Neuron (in vitro differentiated cells): Measurements from ENCODE around the gene CAMTA1.

Experiments
- H2AFZ ChIP-seq: one replicate; pipeline ENCODE4 v1.6.1; 2013; ENCODE audit warnings: low read depth, mild to moderate bottlenecking, inconsistent platforms, low read length, moderate library complexity
- H3K27me3 ChIP-seq: one replicate; pipeline ENCODE4 v1.6.1; 2013; ENCODE audit warnings: low read length; ENCODE audit not compliant: insufficient read depth
- H3K36me3 ChIP-seq: one replicate; pipeline ENCODE4 v1.6.1; 2013; ENCODE audit warnings: low read length; ENCODE audit not compliant: insufficient read depth
- H3K4me1 ChIP-seq: one replicate; pipeline ENCODE4 v1.6.1; 2013; ENCODE audit warnings: low read length; ENCODE audit not compliant: insufficient read depth
- H3K4me3 ChIP-seq: 2 replicates; pipeline ENCODE4 v1.5.1; 2013; ENCODE audit warnings: mild to moderate bottlenecking, low read length, moderate library complexity
- H3K9me3 ChIP-seq: one replicate; pipeline ENCODE4 v1.6.1; 2013; ENCODE audit warnings: low read length

The CAMTA1 gene

GRCh38 chr1:7515904-7516303, 730.6 kb downstream of the CAMTA1 start:
- no peak overlapping the region for H3K4me3 ChIP-seq
- H3K9me3 ChIP-seq = no peaks in the 10 kb centered on the region
- no peaks in the 10 kb centered on the region for H3K36me3 ChIP-seq
- no peak overlapping the region for H2AFZ ChIP-seq
- peaks cover 7% of the 10 kb centered on the region for H3K27me3 ChIP-seq
- no peaks in the 10 kb centered on the region for H3K4me1 ChIP-seq

DNA sequence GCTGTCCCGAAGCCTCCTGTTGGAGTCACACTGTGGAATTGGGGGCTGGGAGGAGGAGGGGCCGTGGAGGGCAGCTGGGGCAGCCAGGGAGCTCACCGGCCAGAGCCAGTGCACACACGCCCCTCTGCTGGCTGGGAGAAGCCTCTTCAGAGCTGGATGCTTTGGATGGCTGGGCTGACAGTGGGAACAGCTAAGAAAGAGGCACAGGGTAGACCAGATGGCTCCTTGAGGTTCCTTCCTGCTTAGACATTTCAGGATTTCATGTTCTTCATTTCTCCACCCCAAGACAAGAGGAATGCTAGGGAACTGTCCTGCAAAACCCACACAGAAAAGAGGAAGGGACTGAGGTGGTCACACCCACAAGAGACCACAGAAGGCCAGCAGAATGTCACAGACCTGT, 731.1 kb downstream of the CAMTA1 start:
- no peaks in the 10 kb centered on the region for H3K9me3 ChIP-seq
- no peaks in the 10 kb centered on the region for H3K4me1 ChIP-seq
- no peaks in the 10 kb centered on the region for H3K36me3 ChIP-seq
- H3K27me3 ChIP-seq = peaks cover 7% of the 10 kb centered on the region
- no peak overlapping the region for H2AFZ ChIP-seq
- no peak overlapping the region for H3K4me3 ChIP-seq

DNA sequence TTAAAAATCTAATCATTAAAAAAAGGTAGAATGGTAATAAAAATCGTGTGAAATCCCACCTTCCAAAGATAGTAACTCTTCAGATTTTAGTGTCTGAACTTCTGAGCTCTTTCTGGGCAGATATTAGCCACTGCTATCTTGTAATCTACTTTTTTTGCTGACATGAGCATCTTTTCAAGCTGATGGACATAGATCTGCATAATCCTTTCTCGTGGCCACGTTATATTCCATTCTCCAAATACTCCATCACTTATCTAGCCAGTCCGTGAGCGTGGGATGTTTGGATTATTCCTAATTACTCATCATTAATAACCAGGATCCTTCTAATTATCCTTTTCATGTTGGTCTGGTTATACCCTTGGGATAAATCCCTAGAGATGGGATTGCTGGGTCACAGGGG, 731.7 kb downstream of the CAMTA1 start:
- H2AFZ ChIP-seq = no peak overlapping the region
- H3K9me3 ChIP-seq = no peaks in the 10 kb centered on the region
- H3K36me3 ChIP-seq = no peaks in the 10 kb centered on the region
- no peaks in the 10 kb centered on the region for H3K4me1 ChIP-seq
- H3K27me3 ChIP-seq = peaks cover 7% of the 10 kb centered on the region
- H3K4me3 ChIP-seq = no peak overlapping the region

GRCh38 chr1:7517611-7518330, 732.5 kb downstream of the CAMTA1 start:
- Histone ChIP-seq H3K4me3 (no peak overlapping the region), H3K9me3 (no peaks in the 10 kb centered on the region), H2AFZ (no peak overlapping the region), H3K36me3 (no peaks in the 10 kb centered on the region), H3K27me3 (peaks cover 7% of the 10 kb centered on the region), H3K4me1 (no peaks in the 10 kb centered on the region)

DNA sequence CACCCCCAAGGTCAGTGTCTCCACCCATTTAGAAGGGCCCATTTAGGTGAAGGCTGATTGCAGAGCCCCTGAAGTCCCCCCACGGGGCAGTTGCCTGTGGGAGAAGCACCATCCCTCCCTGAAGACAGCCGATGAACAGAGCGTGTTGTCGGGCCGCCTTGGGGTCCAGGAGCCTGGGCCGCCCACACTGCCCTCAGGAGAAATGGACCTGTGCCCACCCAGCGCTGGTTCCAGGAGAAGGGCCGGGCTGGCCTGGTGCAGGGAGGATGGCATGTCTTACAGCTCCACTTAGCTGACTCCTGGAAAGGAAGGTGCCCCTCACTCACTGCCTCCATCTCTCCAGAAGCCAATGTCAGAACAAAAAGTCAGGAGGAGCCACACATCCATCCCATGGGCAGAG, 733.2 kb downstream of the CAMTA1 start:
- Histone ChIP-seq H3K27me3 (peaks cover 3% of the 10 kb centered on the region), H2AFZ (no peak overlapping the region), H3K4me3 (no peak overlapping the region), H3K9me3 (no peaks in the 10 kb centered on the region), H3K4me1 (no peaks in the 10 kb centered on the region), H3K36me3 (no peaks in the 10 kb centered on the region)

- H3K4me1 ChIP-seq = no peaks in the 10 kb centered on the region
- H3K4me3 ChIP-seq = no peak overlapping the region
- no peaks in the 10 kb centered on the region for H3K36me3 ChIP-seq
- no peak overlapping the region for H2AFZ ChIP-seq
- no peaks in the 10 kb centered on the region for H3K9me3 ChIP-seq
- H3K27me3 ChIP-seq = peaks cover 3% of the 10 kb centered on the region
Measured at GRCh38 chr1:7519181-7519860, 734.1 kb downstream of the CAMTA1 start.

DNA sequence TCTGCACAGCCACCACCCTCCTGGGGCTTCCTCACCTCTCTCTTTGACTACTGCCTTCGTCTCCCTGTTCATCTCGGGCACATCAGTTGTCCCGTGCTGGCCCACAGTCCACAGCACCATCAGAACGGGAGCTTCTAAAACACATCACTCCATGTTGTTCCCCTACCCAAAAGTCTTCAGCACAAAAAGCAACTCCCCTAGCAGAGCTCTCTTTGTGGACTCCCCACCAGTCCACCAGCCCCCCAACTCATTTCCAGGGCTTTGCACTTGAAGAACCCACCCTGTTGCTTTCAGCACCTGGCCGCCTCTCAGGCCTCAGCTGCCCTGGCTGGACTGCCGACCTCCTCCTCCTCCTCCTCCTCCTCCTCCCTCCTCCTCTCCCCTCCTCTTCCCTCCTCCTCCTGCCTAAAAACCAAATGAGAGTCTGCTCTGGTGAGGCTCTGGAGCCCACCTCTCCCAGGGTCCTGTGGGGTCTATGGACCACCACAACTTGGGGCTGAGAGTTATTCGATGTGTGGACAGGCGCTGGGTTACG, 734.7 kb downstream of the CAMTA1 start:
- Histone ChIP-seq H3K4me3 (no peak overlapping the region), H3K9me3 (no peaks in the 10 kb centered on the region), H3K36me3 (no peaks in the 10 kb centered on the region)

DNA sequence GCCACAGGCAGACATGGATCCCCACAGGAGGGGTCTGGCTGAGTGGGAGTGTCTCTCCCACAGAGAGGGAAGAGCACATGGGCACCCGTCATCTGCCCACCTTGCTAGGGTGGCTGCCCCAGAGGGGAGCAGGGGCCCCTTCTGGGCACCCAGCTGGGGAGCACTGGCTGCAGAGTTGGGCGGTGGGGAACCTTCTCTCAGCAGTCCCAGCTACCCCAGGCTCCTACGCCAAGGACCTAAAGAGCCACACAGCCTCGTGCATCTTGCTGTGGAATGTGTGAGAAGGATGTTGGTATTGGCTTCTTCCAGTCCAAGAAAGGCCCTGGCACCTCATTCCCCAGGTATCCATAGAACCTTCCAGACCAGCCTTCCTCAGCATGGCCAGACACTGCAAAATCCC, 735.2 kb downstream of the CAMTA1 start:
- Histone ChIP-seq H3K4me3 (no peak overlapping the region), H2AFZ (no peak overlapping the region), H3K9me3 (no peaks in the 10 kb centered on the region)

More for the DNA sequence above, 734.7 kb downstream of the CAMTA1 start:
- H2AFZ ChIP-seq = no peak overlapping the region
- H3K27me3 ChIP-seq = peaks cover 3% of the 10 kb centered on the region
- no peaks in the 10 kb centered on the region for H3K4me1 ChIP-seq

DNA sequence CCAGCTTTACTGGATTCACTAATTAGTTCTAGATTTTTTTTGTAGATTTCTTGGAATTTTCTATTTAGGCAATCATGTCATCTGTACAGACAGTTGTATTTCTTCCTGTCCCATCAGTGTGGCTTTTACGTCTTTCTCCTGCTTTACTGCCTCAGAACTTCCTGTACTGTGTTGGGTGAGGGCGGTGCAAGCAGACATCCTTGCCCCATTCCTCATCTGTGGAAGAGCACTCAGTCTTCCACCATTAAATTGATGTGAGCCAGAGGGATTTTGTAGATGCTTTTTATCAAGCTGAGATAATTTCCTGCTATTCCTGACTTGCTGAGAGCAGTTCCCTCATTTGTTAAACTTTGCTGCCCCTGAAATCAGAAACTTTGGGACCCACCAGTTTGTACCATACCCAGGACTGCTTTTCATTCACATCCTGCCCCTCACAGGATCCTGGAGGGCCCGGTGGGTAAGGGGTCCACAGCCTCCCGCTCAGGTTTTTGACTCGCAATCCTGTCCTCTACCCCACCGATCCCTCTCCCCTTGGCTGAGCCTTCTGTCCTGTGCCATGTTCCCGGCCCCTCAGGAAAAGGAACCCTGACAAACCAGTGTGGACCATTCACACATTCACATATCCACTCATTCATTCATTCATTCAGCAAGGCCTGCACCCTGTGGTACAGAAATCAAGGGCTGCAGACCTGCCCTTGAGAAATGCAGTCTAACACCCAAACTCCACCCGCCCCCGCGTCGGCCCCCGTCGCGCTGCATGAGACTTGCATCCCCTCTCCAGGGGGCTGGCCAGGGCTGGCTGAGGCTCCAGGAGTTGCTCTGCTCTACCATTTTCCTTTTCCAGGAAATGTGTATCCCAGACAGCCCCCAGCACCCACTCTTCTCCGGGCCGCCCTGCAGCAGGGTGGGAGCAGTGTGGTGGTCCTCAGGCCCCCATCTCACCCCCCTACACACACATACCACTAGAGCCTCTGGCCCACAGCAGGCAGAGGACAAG, 739.4 kb downstream of the CAMTA1 start:
- H3K36me3 ChIP-seq = no peaks in the 10 kb centered on the region
- peaks cover 2% of the 10 kb centered on the region for H3K27me3 ChIP-seq
- no peaks in the 10 kb centered on the region for H3K9me3 ChIP-seq

More for the DNA sequence above, 735.2 kb downstream of the CAMTA1 start:
- Histone ChIP-seq H3K27me3 (peaks cover 3% of the 10 kb centered on the region), H3K36me3 (no peaks in the 10 kb centered on the region), H3K4me1 (no peaks in the 10 kb centered on the region)

DNA sequence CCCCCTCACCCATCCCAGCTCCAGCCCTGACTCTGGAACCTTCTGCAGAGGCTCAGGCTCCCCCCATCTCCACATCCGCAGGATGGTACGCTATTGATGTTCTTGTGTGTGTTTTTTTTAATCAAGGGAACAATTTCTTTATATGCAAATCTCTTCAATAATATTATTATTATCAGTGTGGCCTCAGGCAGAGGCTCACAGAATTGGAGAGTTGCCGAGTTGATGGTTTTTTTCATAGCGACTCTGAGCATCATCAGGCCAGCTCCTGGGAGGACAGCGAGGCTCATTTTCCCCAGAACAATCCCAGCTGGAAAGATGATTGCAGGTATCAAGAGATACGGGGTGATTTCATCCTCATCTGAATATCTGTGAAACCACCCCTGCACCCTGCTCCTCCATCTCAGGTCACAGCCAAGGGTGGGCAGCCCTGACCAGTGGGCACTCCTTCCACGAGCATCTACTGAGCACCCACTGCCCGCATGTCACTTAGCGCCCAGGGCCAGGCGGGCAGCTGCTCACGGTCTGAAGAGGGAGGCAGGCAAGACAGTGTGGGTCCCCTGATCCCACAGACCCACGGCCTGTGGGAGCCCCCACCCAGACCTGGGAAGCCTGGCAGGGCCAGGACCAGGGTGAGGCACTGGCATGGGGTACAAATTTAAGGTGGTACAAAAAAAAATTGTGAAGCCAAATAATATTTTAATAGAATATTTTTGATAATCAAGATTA, 740.2 kb downstream of the CAMTA1 start:
- Histone ChIP-seq H3K36me3 (no peaks in the 10 kb centered on the region), H2AFZ (no peak overlapping the region), H3K4me1 (no peaks in the 10 kb centered on the region), H3K4me3 (no peak overlapping the region), H3K27me3 (peaks cover 2% of the 10 kb centered on the region), H3K9me3 (no peaks in the 10 kb centered on the region)

More for the DNA sequence above, 739.4 kb downstream of the CAMTA1 start:
- Histone ChIP-seq H3K4me3 (no peak overlapping the region), H2AFZ (no peak overlapping the region), H3K4me1 (no peaks in the 10 kb centered on the region)

- no peak overlapping the region for H2AFZ ChIP-seq
- no peaks in the 10 kb centered on the region for H3K9me3 ChIP-seq
- peaks cover 2% of the 10 kb centered on the region for H3K27me3 ChIP-seq
- H3K4me1 ChIP-seq = no peaks in the 10 kb centered on the region
- H3K36me3 ChIP-seq = no peaks in the 10 kb centered on the region
- no peak overlapping the region for H3K4me3 ChIP-seq
Measured at GRCh38 chr1:7526196-7526866, 741.1 kb downstream of the CAMTA1 start.
